HG03558 (cell line): ENCODE results near the gene MT4.
A peak's percentile ranks its signal among the peaks of the same experiment; 100 is the strongest.

ENCODE experiments used
- ATAC-seq: cut with Tn5 transposase; IDR thresholded peaks from one replicate; pipeline ENCODE4 v1.9.1; 2021; ENCODE audit warnings: moderate number of reproducible peaks; ENCODE audit not compliant: unreplicated experiment; ENCODE audit errors: extremely low read depth

MT4 gene

GRCh38 chr16:56564793-56565477, at the start of gene MT4:
MT4 (plus strand) TSS chr16:56565073; CDS start chr16:56565129, 56 bp downstream.
- ATAC-seq: no peak

DNA sequence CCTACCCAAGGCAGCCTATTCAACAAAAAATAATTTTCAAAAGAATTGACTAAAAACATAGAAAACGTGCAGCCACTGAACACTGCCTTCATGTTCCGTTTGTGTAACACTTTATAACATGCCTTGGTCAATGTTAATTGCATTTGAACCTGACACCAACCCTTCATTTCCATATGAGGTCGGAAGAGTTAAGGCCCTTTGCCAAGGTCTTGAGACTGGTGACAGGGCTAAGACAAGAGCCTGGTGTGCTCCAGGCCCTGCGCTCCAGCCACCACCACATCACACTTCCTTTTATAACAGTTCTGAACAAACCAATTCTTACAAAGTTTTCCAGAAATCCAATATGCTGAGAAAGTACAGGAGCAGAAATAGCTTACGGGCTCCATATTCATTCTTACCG, 49.2 kb upstream of the MT4 start:
- no peak for ATAC-seq

DNA sequence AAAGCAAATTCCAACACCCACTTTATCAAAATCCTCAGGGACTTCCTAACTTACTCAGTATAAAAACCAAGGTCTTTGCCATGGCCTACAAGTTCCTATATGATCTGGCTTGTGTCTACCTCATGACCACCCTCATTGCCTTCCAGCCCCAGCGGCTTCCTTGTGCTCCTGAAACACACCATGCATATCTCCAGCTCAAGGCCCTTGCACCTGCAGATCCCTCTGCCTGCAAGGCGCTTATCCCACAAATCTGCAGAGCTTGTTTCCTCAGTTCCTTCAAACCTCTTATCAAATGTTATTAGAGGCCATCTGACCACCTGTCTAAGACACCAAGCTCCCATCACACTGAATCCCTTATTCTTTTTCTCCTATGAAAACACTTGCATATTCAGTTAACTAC, 47.7 kb upstream of the MT4 start:
- ATAC-seq: no peak

- ATAC-seq: no peak
These were observed 46.4 kb upstream of the MT4 start for GRCh38 chr16:56518425-56518824.

GRCh38 chr16:56519459-56520250, 45.2 kb upstream of the MT4 start, which contains the start of gene BBS2:
BBS2 (minus strand) TSS chr16:56520024; CDS start chr16:56519862, 162 bp downstream.
- ATAC-seq: peak; percentile 40

GRCh38 chr16:56520251-56520577, 44.7 kb upstream of the MT4 start:
- ATAC-seq: no peak

DNA sequence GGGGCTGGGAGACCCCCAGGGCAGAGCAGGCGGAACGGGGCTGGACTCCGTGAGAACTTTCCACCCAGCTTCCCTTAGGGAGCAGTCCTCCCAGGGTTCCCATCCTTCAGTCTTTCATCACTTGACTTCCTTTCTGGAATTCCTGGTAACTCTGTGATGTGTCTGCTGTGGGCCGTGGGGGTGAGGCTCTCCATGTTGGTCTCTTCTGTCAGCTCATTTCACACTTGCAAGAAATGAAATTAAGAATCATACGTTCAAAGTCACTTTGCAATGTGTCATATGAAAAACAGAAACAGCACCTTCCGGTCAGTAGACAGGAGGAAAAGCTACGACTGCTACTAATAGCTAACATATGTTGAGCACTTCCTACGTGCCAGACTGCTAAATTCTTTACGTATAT, 39.6 kb upstream of the MT4 start:
- ATAC-seq: no peak

- no peak for ATAC-seq
These were observed 34.0 kb upstream of the MT4 start for GRCh38 chr16:56530872-56531271.

GRCh38 chr16:56532714-56533113, 32.2 kb upstream of the MT4 start:
- ATAC-seq: no peak

DNA sequence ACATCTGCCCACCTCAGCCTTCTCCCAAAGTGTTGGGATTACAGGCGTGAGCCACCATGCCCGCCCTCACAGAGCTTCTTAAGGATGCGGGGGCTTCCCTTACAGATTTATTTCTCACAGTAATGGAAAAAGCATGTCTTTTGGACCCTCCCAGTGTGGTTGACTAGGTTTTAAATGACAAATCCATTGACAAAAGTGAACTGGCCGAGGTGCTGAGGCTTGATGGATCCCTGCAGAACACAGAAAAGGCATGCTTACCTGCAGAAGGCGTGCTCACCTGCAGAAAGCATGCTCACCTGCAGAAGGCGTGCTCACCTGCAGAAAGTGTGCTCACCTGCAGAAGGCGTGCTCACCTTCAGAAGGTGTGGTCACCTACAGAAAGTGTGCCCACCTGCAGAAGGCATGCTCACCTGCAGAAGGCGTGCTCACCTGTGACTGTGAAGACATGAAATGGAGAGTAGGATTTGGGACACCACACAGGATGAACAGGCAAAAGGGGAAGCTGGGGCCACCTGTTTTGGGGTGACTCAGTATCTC, 30.0 kb upstream of the MT4 start:
- ATAC-seq: no peak

DNA sequence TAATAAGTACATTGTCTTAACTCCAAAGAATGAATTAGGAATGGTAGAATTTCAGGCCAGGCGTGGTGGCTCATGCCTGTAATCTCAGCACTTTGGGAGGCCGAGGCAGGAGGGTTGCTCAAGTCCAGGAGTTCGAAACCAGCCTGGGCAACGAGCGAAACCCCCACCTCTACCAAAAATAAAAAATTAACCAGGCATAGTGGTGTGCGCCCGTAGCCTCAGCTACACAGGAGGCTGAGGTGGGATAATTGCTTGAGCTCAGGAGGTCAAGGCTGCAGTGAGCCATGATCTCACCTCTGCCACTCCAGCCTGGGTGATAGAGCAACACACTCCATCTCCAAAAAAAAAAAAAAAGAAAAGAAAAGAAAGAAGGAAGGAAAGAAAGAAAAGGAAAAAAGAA, 26.5 kb upstream of the MT4 start:
- no peak for ATAC-seq

DNA sequence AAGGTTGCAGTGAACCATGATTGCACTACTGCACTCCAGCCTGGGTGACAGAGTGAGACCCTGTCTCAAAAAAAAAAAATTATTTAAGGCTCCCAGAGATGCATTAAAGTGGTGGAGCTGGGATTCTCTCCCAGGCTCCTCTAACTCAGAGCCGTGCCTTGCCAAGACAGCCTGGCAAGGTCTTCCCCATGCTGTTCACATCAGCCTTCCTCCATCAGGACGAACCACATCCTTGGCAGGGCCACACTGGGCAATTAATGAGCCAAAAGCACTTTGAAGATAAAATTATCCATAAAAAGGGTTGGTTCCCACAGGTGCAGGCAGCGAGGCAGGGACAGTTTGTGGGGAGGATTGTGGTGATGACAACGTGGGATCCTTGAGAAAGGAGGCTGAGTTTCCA, 25.2 kb upstream of the MT4 start:
- no peak for ATAC-seq

GRCh38 chr16:56542039-56542438, 22.8 kb upstream of the MT4 start:
- ATAC-seq: no peak

- ATAC-seq: no peak
These were observed 17.5 kb upstream of the MT4 start for GRCh38 chr16:56547120-56547948.

DNA sequence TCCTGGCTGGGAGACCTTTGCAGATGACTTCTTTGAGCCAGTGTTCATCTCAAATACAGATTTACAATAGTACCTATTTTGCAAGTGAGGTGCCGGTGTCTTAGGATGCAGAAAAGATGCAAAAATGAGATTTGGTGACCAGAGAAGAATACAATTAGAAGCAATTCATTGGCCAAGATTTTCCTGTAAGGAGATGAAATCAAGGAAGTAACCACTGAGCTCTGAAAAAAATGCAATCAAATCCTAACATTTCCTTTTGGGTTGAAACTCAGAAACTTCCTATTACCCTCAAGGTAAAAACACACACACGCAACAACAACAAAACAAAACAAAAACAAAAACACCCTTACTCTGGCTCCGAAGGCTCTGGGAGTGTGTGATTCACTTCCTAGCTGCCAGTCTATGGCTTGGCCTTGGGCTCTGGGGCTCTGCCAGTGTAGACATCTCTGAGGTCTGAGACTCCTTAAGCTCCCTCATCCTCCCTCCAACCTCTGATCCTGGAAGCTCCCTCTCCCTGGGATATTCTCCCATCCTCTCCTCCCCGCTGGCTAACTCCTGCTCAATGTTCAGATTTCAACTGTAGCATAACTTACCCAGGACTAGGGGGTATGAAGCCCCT, 16.8 kb upstream of the MT4 start:
- no peak for ATAC-seq

DNA sequence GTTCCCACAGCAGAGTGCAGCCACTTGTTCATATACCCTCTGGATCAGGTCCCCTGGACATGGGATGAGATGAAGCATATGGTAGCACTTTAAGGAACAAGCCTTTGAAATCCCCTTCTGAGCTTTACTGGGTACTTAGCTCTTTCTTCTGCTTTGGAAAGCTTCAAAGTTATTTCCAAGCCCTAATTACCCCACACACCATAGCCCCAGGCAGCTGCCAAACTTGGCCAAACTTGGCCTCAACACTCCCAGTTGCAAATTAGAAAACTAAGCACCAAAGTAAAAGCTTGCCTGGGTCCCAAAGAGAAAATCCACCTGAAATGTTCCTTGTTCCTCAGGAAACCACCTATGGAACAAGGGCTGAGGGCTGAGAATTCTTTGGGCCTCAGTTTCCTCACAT, 15.7 kb upstream of the MT4 start:
- no peak for ATAC-seq

DNA sequence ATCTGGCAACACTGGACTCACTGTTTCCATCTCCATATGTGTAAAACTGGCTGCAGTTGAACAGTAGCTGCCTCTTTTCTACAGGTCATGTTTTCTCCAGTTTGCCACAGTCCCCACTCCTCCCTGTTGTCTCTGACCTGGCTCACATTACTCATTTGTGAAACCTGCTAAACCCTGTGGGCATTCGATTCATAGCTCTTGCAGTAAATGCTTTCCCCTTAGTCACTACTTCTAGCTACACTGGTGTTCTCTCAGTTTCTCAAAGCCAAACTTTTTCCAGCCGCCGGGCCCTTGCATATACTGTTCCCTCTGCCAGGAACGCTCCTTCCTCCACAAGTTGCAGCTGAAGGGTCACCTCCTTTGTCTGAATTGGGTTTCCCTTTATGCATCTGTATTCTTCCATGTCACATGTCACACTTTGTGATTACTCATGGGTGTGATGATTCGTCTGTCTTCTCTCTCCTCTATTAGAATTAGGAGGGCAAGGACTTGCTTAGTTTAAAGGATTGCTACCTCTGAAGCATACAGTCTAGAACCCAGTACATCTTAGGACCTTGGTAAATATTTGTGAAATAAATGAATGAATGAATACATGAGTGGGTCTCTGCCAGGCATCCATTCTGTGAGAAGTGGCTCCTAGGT, 15.0 kb upstream of the MT4 start:
- ATAC-seq: no peak

- ATAC-seq: no peak
These were observed 12.8 kb upstream of the MT4 start for GRCh38 chr16:56551796-56552738.

GRCh38 chr16:56554441-56554840, 10.4 kb upstream of the MT4 start:
- no peak for ATAC-seq
